Stimulated activated CD4-positive, alpha-beta T cell treated with anti-CD3 and anti-CD28 coated beads, Interleukin-2, amount 100 ng/mL, for 4 hours (primary cell): Measurements from ENCODE around the gene MTFR1L.
"Not testable (repeated sequence)": the region's sequence is repeated elsewhere in the genome, so short reads cannot be mapped to it uniquely, and the experiment has no call there.

Source experiments
- DNase-seq: peaks from one replicate; pipeline ENCODE4 v3.0.0-alpha.2; 2020; ENCODE audit warnings: low read depth

MTFR1L gene

GRCh38 chr1:25825605-25826004, 5.9 kb downstream of the MTFR1L start:
- DNase-seq, result no peak

GRCh38 chr1:25826571-25826970, 6.8 kb downstream of the MTFR1L start:
- no peak for DNase-seq

GRCh38 chr1:25828491-25828890, 8.7 kb downstream of the MTFR1L start:
- DNase-seq, result no peak

GRCh38 chr1:25829046-25829445, 9.3 kb downstream of the MTFR1L start:
- DNase-seq, result no peak

GRCh38 chr1:25831569-25832196, 11.9 kb downstream of the MTFR1L start:
- DNase-seq, result no peak

GRCh38 chr1:25832336-25833037, 12.7 kb downstream of the MTFR1L start:
- no peak for DNase-seq

GRCh38 chr1:25833158-25833557, 13.4 kb downstream of the MTFR1L start:
- DNase-seq, result no peak

GRCh38 chr1:25834894-25835293, 15.1 kb downstream of the MTFR1L start:
- no peak for DNase-seq

- no peak for DNase-seq
Measured at GRCh38 chr1:25836695-25837094, 16.9 kb downstream of the MTFR1L start.

- no peak for DNase-seq
Measured at GRCh38 chr1:25837262-25837875, 17.6 kb downstream of the MTFR1L start.

- DNase-seq, result not testable (repeated sequence)
Measured at GRCh38 chr1:25839808-25840207, 20.1 kb downstream of the MTFR1L start.

- DNase-seq, result no peak
Measured at GRCh38 chr1:25843483-25843882, 23.7 kb downstream of the MTFR1L start.

- DNase-seq, result no peak
Measured at GRCh38 chr1:25844536-25845337, 25.0 kb downstream of the MTFR1L start.

- DNase-seq, result no peak
Measured at GRCh38 chr1:25845664-25846063, 25.9 kb downstream of the MTFR1L start.

GRCh38 chr1:25847929-25848328, 28.2 kb downstream of the MTFR1L start:
- no peak for DNase-seq

- DNase-seq, result no peak
Measured at GRCh38 chr1:25848531-25848930, 28.8 kb downstream of the MTFR1L start.

- DNase-seq, result no peak
Measured at GRCh38 chr1:25854554-25854953, 34.8 kb downstream of the MTFR1L start.

- no peak for DNase-seq
Measured at GRCh38 chr1:25856856-25857255, 37.1 kb downstream of the MTFR1L start.

- no peak for DNase-seq
Measured at GRCh38 chr1:25858494-25858893, 38.7 kb downstream of the MTFR1L start.

GRCh38 chr1:25858906-25859789, 39.4 kb downstream of the MTFR1L start, which contains the start of gene AUNIP:
AUNIP (minus strand) TSS chr1:25859457; CDS start chr1:25859357, 100 bp downstream.
- peak; percentile 92 for DNase-seq
